ENCODE measurements around the gene CRYGD. TPM values are rescaled to one million over a fixed set of nuclear protein-coding genes. Genes with fewer than 3 reads are reported as not detected.
"Not testable (repeated sequence)": the region's sequence is repeated elsewhere in the genome, so short reads cannot be mapped to it uniquely, and the experiment has no call there.

Gene CRYGD
- total RNA-seq (2014; rRNA removed; shearing (Covaris generic); ENCODE audit: low replicate concordance): not detected in 2 replicates

DNA sequence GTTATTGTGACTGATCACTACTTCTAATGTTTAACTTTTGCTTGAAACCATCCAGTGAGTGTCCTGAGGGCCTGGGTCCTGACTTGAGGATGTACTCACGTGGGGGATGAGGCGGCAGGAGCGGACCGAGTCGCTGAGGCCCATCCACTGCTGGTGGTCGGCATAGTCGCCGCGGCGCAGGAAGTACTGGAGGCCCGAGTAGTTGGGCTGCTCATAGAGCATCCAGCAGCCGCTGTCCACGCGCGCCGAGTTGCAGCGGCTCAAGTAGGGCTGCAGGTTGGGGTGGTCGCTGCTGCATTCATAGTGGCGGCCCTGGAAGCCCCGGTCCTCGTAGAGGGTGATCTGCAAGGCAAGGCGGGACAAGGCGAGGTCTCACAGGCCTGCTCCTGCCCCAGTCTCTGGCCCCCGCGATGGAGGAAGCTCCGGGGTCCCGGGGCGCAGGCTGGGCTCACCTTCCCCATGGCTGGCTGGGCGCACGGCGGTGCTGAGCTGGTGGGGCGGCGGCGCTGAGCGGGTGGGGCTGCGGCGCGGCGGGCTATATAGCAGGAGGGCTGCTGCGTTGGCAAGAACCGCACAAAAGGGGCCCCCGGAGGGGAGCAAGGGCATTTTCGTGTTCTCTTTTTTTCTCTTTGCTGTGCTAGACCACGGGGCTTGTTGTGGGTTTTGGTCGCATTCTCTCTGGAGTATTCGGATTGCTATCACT lies at the start of gene CRYGD:
Gene CRYGD (minus strand): TSS at position 512 of the 703 bp plus-strand sequence. CDS start 51 bp downstream, at position 461.
- H4K20me1 ChIP-seq (ENCODE audit: insufficient read depth, low read depth, low read length); H3K9me3 ChIP-seq (ENCODE audit: low read length); H3K36me3 ChIP-seq (ENCODE audit: insufficient read depth, low read length); H2AFZ ChIP-seq (ENCODE audit: low read length); H3K4me2 ChIP-seq (ENCODE audit: low read depth, low read length, poor library complexity, severe bottlenecking); H3K9ac ChIP-seq (ENCODE audit: low read length); H3K9me2 ChIP-seq (replicated peaks; ENCODE audit: insufficient read depth, low read length); DNase-seq; H3K79me2 ChIP-seq (ENCODE audit: low read length); H3K4me3 ChIP-seq (ENCODE audit: low read length); H3K4me1 ChIP-seq (ENCODE audit: low read length); H3K27ac ChIP-seq (ENCODE audit: low read length); H3K27me3 ChIP-seq (ENCODE audit: low read length): not testable (repeated sequence)

DNA sequence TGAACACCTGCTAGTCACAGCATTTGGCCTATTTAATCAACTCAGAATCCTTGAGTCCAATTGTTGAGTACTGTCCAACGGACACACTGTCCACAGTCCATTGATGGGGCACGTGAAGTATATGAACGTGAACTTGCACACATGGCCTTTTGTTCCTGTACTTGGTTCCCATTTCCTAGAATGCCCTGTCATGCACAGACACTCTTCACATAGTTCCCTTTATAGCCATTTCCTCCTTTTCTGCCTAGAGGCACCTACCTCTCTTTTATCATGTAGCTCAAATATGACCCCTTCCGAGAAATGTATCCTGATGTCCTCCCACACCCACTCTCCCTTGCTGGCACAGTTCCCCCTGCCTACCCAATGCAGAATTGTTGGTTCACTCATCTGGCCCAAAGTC lies 47.8 kb upstream of the CRYGD start:
- Histone ChIP-seq H2AFZ (ENCODE audit: low read length) (no peak overlapping the region), H3K36me3 (ENCODE audit: insufficient read depth, low read length) (no peaks in the 10 kb centered on the region), H3K9me2 (replicated peaks; ENCODE audit: insufficient read depth, low read length) (no peaks in the 10 kb centered on the region), H3K27ac (ENCODE audit: low read length) (no peak overlapping the region), H3K27me3 (ENCODE audit: low read length) (no peaks in the 10 kb centered on the region), H3K4me3 (ENCODE audit: low read length) (no peak overlapping the region), H3K9me3 (ENCODE audit: low read length) (no peaks in the 10 kb centered on the region), H3K4me2 (ENCODE audit: low read depth, low read length, poor library complexity, severe bottlenecking) (no peak overlapping the region), H3K9ac (ENCODE audit: low read length) (no peak overlapping the region), H3K4me1 (ENCODE audit: low read length) (peaks cover 3% of the 10 kb centered on the region), H4K20me1 (ENCODE audit: insufficient read depth, low read depth, low read length) (no peaks in the 10 kb centered on the region), H3K79me2 (ENCODE audit: low read length) (no peaks in the 10 kb centered on the region)
- DNase-seq: no peak

DNA sequence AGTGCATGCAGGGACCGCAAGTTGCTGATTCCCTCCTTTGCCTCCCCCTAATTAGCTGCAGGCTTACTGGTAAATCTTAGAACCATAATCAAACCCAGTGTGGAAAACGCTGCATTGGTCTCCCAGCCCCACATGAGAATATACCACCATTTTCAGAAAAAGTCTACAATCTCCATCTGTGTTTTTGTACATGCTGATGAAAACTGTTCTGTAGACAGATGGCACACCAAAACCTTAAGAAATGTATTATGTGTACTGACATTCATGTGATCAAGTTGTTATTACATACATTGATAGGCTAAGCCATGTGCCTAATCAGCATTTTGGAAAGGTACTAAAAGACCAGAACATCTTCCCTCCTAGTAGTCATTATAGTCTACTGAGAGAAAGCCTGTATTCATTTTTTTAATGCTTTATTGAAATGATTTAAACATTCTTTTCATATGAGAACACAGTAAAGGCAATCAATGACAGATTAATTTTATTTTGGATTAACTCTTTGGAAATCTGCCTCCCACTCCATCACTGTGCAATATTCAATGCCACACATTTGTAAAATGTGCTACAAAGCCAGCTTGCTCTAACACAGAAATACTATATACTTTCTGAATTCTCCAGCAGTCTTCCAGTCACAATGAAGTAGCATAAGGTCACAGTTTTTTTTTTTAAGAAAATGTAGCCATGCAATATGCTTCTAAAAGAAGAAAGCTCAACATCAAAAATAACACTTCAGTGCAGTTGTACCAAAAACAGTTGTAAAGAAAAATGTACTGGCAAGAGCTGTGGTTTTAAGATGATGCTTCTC lies 40.8 kb upstream of the CRYGD start:
- Histone ChIP-seq H3K9ac (ENCODE audit: low read length) (no peak overlapping the region), H3K36me3 (ENCODE audit: insufficient read depth, low read length) (no peaks in the 10 kb centered on the region), H3K9me2 (replicated peaks; ENCODE audit: insufficient read depth, low read length) (no peaks in the 10 kb centered on the region), H3K4me1 (ENCODE audit: low read length) (no peaks in the 10 kb centered on the region), H3K79me2 (ENCODE audit: low read length) (no peaks in the 10 kb centered on the region), H3K27me3 (ENCODE audit: low read length) (no peaks in the 10 kb centered on the region), H3K4me3 (ENCODE audit: low read length) (no peak overlapping the region), H3K9me3 (ENCODE audit: low read length) (no peaks in the 10 kb centered on the region), H4K20me1 (ENCODE audit: insufficient read depth, low read depth, low read length) (no peaks in the 10 kb centered on the region), H2AFZ (ENCODE audit: low read length) (no peak overlapping the region), H3K4me2 (ENCODE audit: low read depth, low read length, poor library complexity, severe bottlenecking) (no peak overlapping the region), H3K27ac (ENCODE audit: low read length) (no peak overlapping the region)
- no peak for DNase-seq

GRCh38 chr2:208163489-208163888 lies 39.2 kb upstream of the CRYGD start, which contains the start of gene CRYGA:
Gene CRYGA (minus strand): TSS chr2:208163589. CDS start chr2:208163556, 33 bp downstream.
- Histone ChIP-seq H3K4me2 (ENCODE audit: low read depth, low read length, poor library complexity, severe bottlenecking) (no peak within 1 kb of the TSS), H3K4me3 (ENCODE audit: low read length) (no peak within 1 kb of the TSS), H3K79me2 (ENCODE audit: low read length) (no peaks in the 10 kb centered on the region), H3K27ac (ENCODE audit: low read length) (no peak within 1 kb of the TSS), H3K36me3 (ENCODE audit: insufficient read depth, low read length) (no peaks in the 10 kb centered on the region), H4K20me1 (ENCODE audit: insufficient read depth, low read depth, low read length) (no peaks in the 10 kb centered on the region), H3K9me2 (replicated peaks; ENCODE audit: insufficient read depth, low read length) (no peaks in the 10 kb centered on the region), H3K9me3 (ENCODE audit: low read length) (no peaks in the 10 kb centered on the region), H3K9ac (ENCODE audit: low read length) (no peak within 1 kb of the TSS), H2AFZ (ENCODE audit: low read length) (no peak within 1 kb of the TSS), H3K4me1 (ENCODE audit: low read length) (no peaks in the 10 kb centered on the region), H3K27me3 (ENCODE audit: low read length) (no peaks in the 10 kb centered on the region)
- DNase-seq: no peak

DNA sequence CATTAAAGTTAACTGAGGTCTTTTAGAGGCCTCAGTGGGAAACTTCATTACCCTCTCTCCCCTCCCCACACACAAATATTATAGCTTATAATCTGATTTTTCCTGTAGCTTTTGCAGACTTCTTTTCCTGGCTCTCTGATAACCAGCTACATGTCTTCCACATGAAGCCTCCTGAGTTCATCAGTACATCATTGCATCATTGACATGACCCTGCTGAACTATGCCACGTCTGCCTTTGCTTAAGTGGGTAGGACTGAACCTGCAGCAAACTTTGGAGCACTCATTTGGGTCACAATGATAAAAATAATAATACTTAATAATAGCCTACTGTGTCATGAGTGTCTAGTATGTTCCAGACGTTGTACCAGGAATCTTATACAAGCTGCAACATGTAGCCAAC lies 32.1 kb upstream of the CRYGD start:
- Histone ChIP-seq H3K4me2 (ENCODE audit: low read depth, low read length, poor library complexity, severe bottlenecking) (no peak overlapping the region), H2AFZ (ENCODE audit: low read length) (no peak overlapping the region)

GRCh38 chr2:208153156-208153555 lies 28.8 kb upstream of the CRYGD start:
- Histone ChIP-seq H3K9ac (ENCODE audit: low read length) (no peak overlapping the region), H3K4me2 (ENCODE audit: low read depth, low read length, poor library complexity, severe bottlenecking) (no peak overlapping the region), H3K4me1 (ENCODE audit: low read length) (no peaks in the 10 kb centered on the region), H3K27ac (ENCODE audit: low read length) (no peak overlapping the region), H3K9me3 (ENCODE audit: low read length) (no peaks in the 10 kb centered on the region), H2AFZ (ENCODE audit: low read length) (no peak overlapping the region), H4K20me1 (ENCODE audit: insufficient read depth, low read depth, low read length) (no peaks in the 10 kb centered on the region), H3K36me3 (ENCODE audit: insufficient read depth, low read length) (no peaks in the 10 kb centered on the region), H3K4me3 (ENCODE audit: low read length) (no peak overlapping the region), H3K9me2 (replicated peaks; ENCODE audit: insufficient read depth, low read length) (no peaks in the 10 kb centered on the region), H3K79me2 (ENCODE audit: low read length) (no peaks in the 10 kb centered on the region), H3K27me3 (ENCODE audit: low read length) (no peaks in the 10 kb centered on the region)
- DNase-seq: no peak

More for the DNA sequence above, 32.1 kb upstream of the CRYGD start:
- H3K9me2 ChIP-seq (replicated peaks; ENCODE audit: insufficient read depth, low read length): no peaks in the 10 kb centered on the region
- H3K4me3 ChIP-seq (ENCODE audit: low read length): no peak overlapping the region
- H3K9me3 ChIP-seq (ENCODE audit: low read length): no peaks in the 10 kb centered on the region
- no peaks in the 10 kb centered on the region for H4K20me1 ChIP-seq (ENCODE audit: insufficient read depth, low read depth, low read length)
- H3K27ac ChIP-seq (ENCODE audit: low read length): no peak overlapping the region
- no peak overlapping the region for H3K9ac ChIP-seq (ENCODE audit: low read length)
- no peaks in the 10 kb centered on the region for H3K27me3 ChIP-seq (ENCODE audit: low read length)
- no peak for DNase-seq
- no peaks in the 10 kb centered on the region for H3K79me2 ChIP-seq (ENCODE audit: low read length)
- H3K4me1 ChIP-seq (ENCODE audit: low read length): no peaks in the 10 kb centered on the region
- H3K36me3 ChIP-seq (ENCODE audit: insufficient read depth, low read length): no peaks in the 10 kb centered on the region

GRCh38 chr2:208150956-208151355 lies 26.6 kb upstream of the CRYGD start:
- no peaks in the 10 kb centered on the region for H3K4me1 ChIP-seq (ENCODE audit: low read length)
- no peaks in the 10 kb centered on the region for H3K9me3 ChIP-seq (ENCODE audit: low read length)
- H3K9ac ChIP-seq (ENCODE audit: low read length): no peak overlapping the region
- no peak overlapping the region for H2AFZ ChIP-seq (ENCODE audit: low read length)
- H3K36me3 ChIP-seq (ENCODE audit: insufficient read depth, low read length): no peaks in the 10 kb centered on the region
- DNase-seq: no peak
- H3K4me2 ChIP-seq (ENCODE audit: low read depth, low read length, poor library complexity, severe bottlenecking): no peak overlapping the region
- H3K27me3 ChIP-seq (ENCODE audit: low read length): no peaks in the 10 kb centered on the region
- H3K79me2 ChIP-seq (ENCODE audit: low read length): no peaks in the 10 kb centered on the region
- no peak overlapping the region for H3K27ac ChIP-seq (ENCODE audit: low read length)
- no peaks in the 10 kb centered on the region for H3K9me2 ChIP-seq (replicated peaks; ENCODE audit: insufficient read depth, low read length)
- H3K4me3 ChIP-seq (ENCODE audit: low read length): no peak overlapping the region
- no peaks in the 10 kb centered on the region for H4K20me1 ChIP-seq (ENCODE audit: insufficient read depth, low read depth, low read length)

DNA sequence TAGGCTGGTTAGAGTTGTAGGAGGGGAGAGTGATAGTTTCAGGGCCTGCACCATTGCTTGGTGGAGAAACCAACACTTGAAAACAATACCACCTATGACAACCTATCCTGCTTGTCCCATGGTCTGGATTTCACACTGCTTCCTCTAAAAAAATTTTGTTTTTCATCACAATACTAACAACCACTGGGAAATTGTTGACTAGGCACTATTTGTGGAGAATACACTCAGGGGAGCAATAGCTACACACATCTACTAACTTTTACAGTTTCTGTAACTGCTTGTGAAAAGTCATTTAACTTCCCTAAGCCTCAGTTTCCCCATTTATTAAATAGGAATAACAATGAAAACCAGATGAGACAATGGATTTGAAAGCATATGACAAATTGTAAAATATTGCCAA lies 25.8 kb upstream of the CRYGD start:
- DNase-seq: no peak
- no peaks in the 10 kb centered on the region for H3K9me2 ChIP-seq (replicated peaks; ENCODE audit: insufficient read depth, low read length)

More for the DNA sequence above, 25.8 kb upstream of the CRYGD start:
- H3K9ac ChIP-seq (ENCODE audit: low read length): no peak overlapping the region
- H3K27me3 ChIP-seq (ENCODE audit: low read length): no peaks in the 10 kb centered on the region
- H3K9me3 ChIP-seq (ENCODE audit: low read length): no peaks in the 10 kb centered on the region
- no peaks in the 10 kb centered on the region for H3K4me1 ChIP-seq (ENCODE audit: low read length)
- H3K4me3 ChIP-seq (ENCODE audit: low read length): no peak overlapping the region
- no peaks in the 10 kb centered on the region for H4K20me1 ChIP-seq (ENCODE audit: insufficient read depth, low read depth, low read length)
- H3K36me3 ChIP-seq (ENCODE audit: insufficient read depth, low read length): no peaks in the 10 kb centered on the region
- H3K4me2 ChIP-seq (ENCODE audit: low read depth, low read length, poor library complexity, severe bottlenecking): no peak overlapping the region
- no peaks in the 10 kb centered on the region for H3K79me2 ChIP-seq (ENCODE audit: low read length)
- H2AFZ ChIP-seq (ENCODE audit: low read length): no peak overlapping the region
- no peak overlapping the region for H3K27ac ChIP-seq (ENCODE audit: low read length)
